ENCODE data around the gene ACOX2. TPM values are rescaled to one million over a fixed set of nuclear protein-coding genes. Genes with fewer than 3 reads are reported as not detected.

ACOX2 gene
- total and polyA plus RNA-seq, 2 donors (not counting 3 experiments of a cell fraction or from before 2014, with no cell fraction given), result 1.5 to 10.5 TPM

- DNase-seq (ENCODE audit: low read depth, low spot score), result no peak
- BruUV-seq (replicated peaks), result no TSS peak
- no peak overlapping the region for H3K4me3 ChIP-seq (replicated peaks in 1 of 3; ENCODE audit: insufficient read depth in 1 of 3, low read depth in 1 of 3, low read length in 3 of 3)
- FAIRE-seq, result no peak
- H3K27me3 ChIP-seq (ENCODE audit: control insufficient read depth in 2 of 2, insufficient read depth in 2 of 2, low read length in 2 of 2), result no peaks in the 10 kb centered on the region
- H3K79me2 ChIP-seq (ENCODE audit: control insufficient read depth, insufficient read depth, low read length), result no peaks in the 10 kb centered on the region
- no peak overlapping the region for H3K9ac ChIP-seq (replicated peaks; ENCODE audit: extremely low read depth, insufficient read depth, low read length)
- peak overlapping the region; percentile 90 for H3K27ac ChIP-seq (ENCODE audit: insufficient read depth, low read depth, low read length)
- ChIA-PET POLR2A (no interaction called here), CTCF (interaction anchor here (0.6 to 10.4 kb wide), 6 partner anchors 9 to 268 kb away, joined by 3 to 442 read pairs (median 5); no protein-coding TSS in a partner anchor)
- no peak overlapping the region for H2AFZ ChIP-seq (ENCODE audit: low read depth, low read length)
- peaks cover 35% of the 10 kb centered on the region for H3K4me1 ChIP-seq (ENCODE audit: control insufficient read depth, extremely low read depth, insufficient read depth, low read length)
- intact Hi-C loops (cut with micrococcal nuclease), result loop anchor here (10.0 kb wide), 1 partner anchor 259 kb away; no protein-coding TSS in a partner anchor
- H3K4me2 ChIP-seq (ENCODE audit: insufficient read depth, low read length), result no peak overlapping the region
- no peaks in the 10 kb centered on the region for H3K36me3 ChIP-seq (ENCODE audit: control insufficient read depth in 2 of 2, extremely low read depth in 1 of 2, insufficient read depth in 2 of 2, low read length in 2 of 2)
- no peaks in the 10 kb centered on the region for H4K20me1 ChIP-seq (replicated peaks; ENCODE audit: control insufficient read depth, extremely low read depth, insufficient read depth, low read length)
- dilution Hi-C loops (cut with MboI; ENCODE audit: extremely low pct_ligation_motif_present, low sequenced_read_pairs), result no loop called here
- TF ChIP-seq CTCF (IDR thresholded peaks at IDR 0.05; ENCODE audit: extremely low read depth in 1 of 2, insufficient read depth in 1 of 2, low read depth in 1 of 2, low read length in 2 of 2) (no peak), MAX (IDR thresholded peaks at IDR 0.05; ENCODE audit: insufficient read depth, insufficient read length) (no peak), POLR2AphosphoS5 (IDR thresholded peaks at IDR 0.05; ENCODE audit: insufficient read depth, low read depth, low read length) (no peak), EZH2 (IDR thresholded peaks at IDR 0.05; ENCODE audit: borderline replicate concordance, low read depth, low read length, severe bottlenecking) (no peak), MYC (IDR thresholded peaks at IDR 0.05; ENCODE audit: low read depth, low read length) (no peak), POLR2A (IDR thresholded peaks at IDR 0.05; ENCODE audit: low read depth, low read length) (no peak), GATA2 (IDR thresholded peaks at IDR 0.05; ENCODE audit: insufficient read depth, insufficient read length, low read depth, low read length) (no peak)
- H3K9me1 ChIP-seq (replicated peaks; ENCODE audit: control insufficient read depth, extremely low read depth, insufficient read depth, low read length), result no peaks in the 10 kb centered on the region
- H3K9me3 ChIP-seq (replicated peaks; ENCODE audit: control insufficient read depth, insufficient read depth, low read length), result no peaks in the 10 kb centered on the region
Measured at GRCh38 chr3:58565621-58566397, 28.8 kb upstream of the ACOX2 start.
